ENCODE results near the gene WDR19. TPM values are rescaled to one million over a fixed set of nuclear protein-coding genes. Genes with fewer than 3 reads are reported as not detected.

The WDR19 gene
- total RNA-seq, 4 donors from 2014 or later, result 24.4 to 111 (median 25.2) TPM

GRCh38 chr4:39231660-39232059 lies 49.3 kb downstream of the WDR19 start:
- DNase-seq (ENCODE audit: low spot score in 2 of 2), result no peak
- Histone ChIP-seq H3K9me3 (no peaks in the 10 kb centered on the region), H3K4me1 (no peaks in the 10 kb centered on the region), H3K27me3 (no peaks in the 10 kb centered on the region), H3K27ac (no peak overlapping the region), H3K4me3 (no peak overlapping the region), H3K36me3 (peaks cover 42% of the 10 kb centered on the region)
- TF ChIP-seq CTCF (IDR thresholded peaks at IDR 0.05) (no peak), POLR2A (IDR thresholded peaks at IDR 0.05) (no peak), POLR2AphosphoS5 (IDR thresholded peaks at IDR 0.05) (no peak), EP300 (IDR thresholded peaks at IDR 0.05) (no peak)
- 95% methylated on average over 3 of the region's 3 CpGs for WGBS

GRCh38 chr4:39232100-39232499 lies 49.8 kb downstream of the WDR19 start:
- no peak for DNase-seq (ENCODE audit: low spot score in 2 of 2)
- Histone ChIP-seq H3K4me3 (no peak overlapping the region), H3K9me3 (no peaks in the 10 kb centered on the region), H3K27ac (no peak overlapping the region), H3K36me3 (peaks cover 43% of the 10 kb centered on the region), H3K4me1 (no peaks in the 10 kb centered on the region), H3K27me3 (no peaks in the 10 kb centered on the region)
- WGBS, result 88% methylated on average over 7 of the region's 7 CpGs
- TF ChIP-seq CTCF (IDR thresholded peaks at IDR 0.05), result no peak
- TF ChIP-seq EP300 (IDR thresholded peaks at IDR 0.05), result no peak
- TF ChIP-seq POLR2AphosphoS5 (IDR thresholded peaks at IDR 0.05), result no peak
- TF ChIP-seq POLR2A (IDR thresholded peaks at IDR 0.05), result no peak

GRCh38 chr4:39233114-39233513 lies 50.8 kb downstream of the WDR19 start:
- Histone ChIP-seq H3K27ac (no peak overlapping the region), H3K9me3 (no peaks in the 10 kb centered on the region), H3K36me3 (peaks cover 52% of the 10 kb centered on the region), H3K4me1 (no peaks in the 10 kb centered on the region), H3K4me3 (no peak overlapping the region), H3K27me3 (no peaks in the 10 kb centered on the region)
- TF ChIP-seq EP300 (IDR thresholded peaks at IDR 0.05) (no peak), POLR2A (IDR thresholded peaks at IDR 0.05) (no peak), POLR2AphosphoS5 (IDR thresholded peaks at IDR 0.05) (no peak), CTCF (IDR thresholded peaks at IDR 0.05) (no peak)
- WGBS, result 93% methylated on average over 2 of the region's 2 CpGs
- no peak for DNase-seq (ENCODE audit: low spot score in 2 of 2)

- H3K9me3 ChIP-seq, result no peaks in the 10 kb centered on the region
- no peak for DNase-seq (ENCODE audit: low spot score in 2 of 2)
- no peaks in the 10 kb centered on the region for H3K27me3 ChIP-seq
- 95% methylated on average over 1 of the region's 1 CpG for WGBS
- peaks cover 48% of the 10 kb centered on the region for H3K36me3 ChIP-seq
- H3K4me1 ChIP-seq, result no peaks in the 10 kb centered on the region
- H3K4me3 ChIP-seq, result no peak overlapping the region
- no peak for TF ChIP-seq EP300 (IDR thresholded peaks at IDR 0.05)
- no peak overlapping the region for H3K27ac ChIP-seq
Measured at GRCh38 chr4:39233783-39234182, 51.5 kb downstream of the WDR19 start.

- H3K9me3 ChIP-seq, result no peaks in the 10 kb centered on the region
- no peak overlapping the region for H3K27ac ChIP-seq
- H3K27me3 ChIP-seq, result no peaks in the 10 kb centered on the region
- H3K4me1 ChIP-seq, result no peaks in the 10 kb centered on the region
- no peak for DNase-seq (ENCODE audit: low spot score in 2 of 2)
- WGBS, result 99% methylated on average over 2 of the region's 2 CpGs
- TF ChIP-seq EP300 (IDR thresholded peaks at IDR 0.05), result no peak
- no peak overlapping the region for H3K4me3 ChIP-seq
- H3K36me3 ChIP-seq, result peaks cover 43% of the 10 kb centered on the region
Measured at GRCh38 chr4:39235021-39235420, 52.7 kb downstream of the WDR19 start.

GRCh38 chr4:39235696-39236095 lies 53.4 kb downstream of the WDR19 start:
- Histone ChIP-seq H3K4me3 (no peak overlapping the region), H3K36me3 (peaks cover 40% of the 10 kb centered on the region), H3K27ac (no peak overlapping the region), H3K27me3 (no peaks in the 10 kb centered on the region), H3K4me1 (no peaks in the 10 kb centered on the region), H3K9me3 (no peaks in the 10 kb centered on the region)
- TF ChIP-seq POLR2AphosphoS5 (IDR thresholded peaks at IDR 0.05) (no peak), EP300 (IDR thresholded peaks at IDR 0.05) (no peak), CTCF (IDR thresholded peaks at IDR 0.05) (no peak), POLR2A (IDR thresholded peaks at IDR 0.05) (no peak)
- WGBS, result 96% methylated on average over 2 of the region's 2 CpGs
- DNase-seq (ENCODE audit: low spot score in 2 of 2), result no peak

Data from suprapubic skin (tissue), 4 donors.